ENCODE data around the gene PRKCZ.

The PRKCZ gene

DNA sequence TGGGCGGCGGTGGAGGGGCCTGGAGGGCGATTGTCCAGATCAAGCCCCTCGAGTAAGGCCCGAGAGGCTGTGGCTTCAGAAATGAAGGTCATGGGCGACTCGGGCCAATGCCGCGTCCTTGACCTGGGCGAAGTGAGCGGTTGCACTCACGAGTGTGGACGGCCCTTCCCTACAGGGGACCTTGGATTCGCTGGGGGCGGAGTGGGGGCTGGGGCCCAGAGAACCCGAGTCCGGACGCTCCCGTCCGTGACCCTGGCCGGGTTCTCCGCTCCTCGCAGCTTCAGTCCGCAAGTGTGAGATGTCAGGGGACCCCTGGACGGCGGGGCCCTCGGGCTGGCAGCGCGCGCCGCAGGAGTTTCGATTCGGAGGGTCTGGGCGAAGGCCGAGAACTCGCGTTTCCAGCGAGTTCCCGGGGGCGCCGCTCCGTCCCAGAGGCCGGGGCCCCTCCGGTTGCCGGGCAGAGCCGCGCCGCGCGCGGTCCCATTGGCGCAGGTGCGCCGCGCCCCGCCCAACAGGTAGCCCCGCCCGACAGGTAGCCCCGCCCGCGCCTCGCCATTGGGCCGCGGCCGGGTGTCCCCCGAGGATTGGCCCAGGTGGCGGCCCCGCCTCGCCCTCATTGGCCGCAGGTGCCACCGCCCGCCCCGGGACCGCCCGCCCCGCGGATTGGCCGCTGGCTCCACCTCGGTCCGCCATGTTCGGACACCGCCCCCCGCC lies at the start of gene PRKCZ:
Gene PRKCZ, plus strand, starts transcription at position 694 of the 714 bp plus-strand sequence. CDS start 220 bp downstream, outside the sequence.
- DNase-seq (ENCODE audit: low spot score) (peak; percentile 97), FAIRE-seq (no peak)

DNA sequence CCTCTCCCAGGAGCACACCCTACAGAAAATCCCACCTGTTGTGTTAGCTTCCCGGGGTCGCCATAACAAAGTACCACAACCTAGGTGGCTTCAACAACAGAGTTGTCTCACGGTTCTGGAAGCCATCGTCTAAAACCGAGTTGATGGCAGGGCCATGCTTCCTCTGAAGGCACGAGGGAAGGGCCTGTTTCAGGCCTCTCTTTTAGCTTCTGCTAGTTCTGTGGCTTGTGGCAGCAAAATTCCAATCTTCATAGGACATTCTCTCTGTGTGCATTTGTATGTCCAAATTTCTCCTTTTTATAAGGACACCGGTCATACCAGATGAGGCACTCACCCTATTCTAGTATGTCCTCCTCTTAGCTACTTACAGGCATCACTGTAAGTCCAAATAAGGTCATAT lies 49.8 kb upstream of the PRKCZ start:
- FAIRE-seq (no peak), DNase-seq (ENCODE audit: low spot score) (no peak)

DNA sequence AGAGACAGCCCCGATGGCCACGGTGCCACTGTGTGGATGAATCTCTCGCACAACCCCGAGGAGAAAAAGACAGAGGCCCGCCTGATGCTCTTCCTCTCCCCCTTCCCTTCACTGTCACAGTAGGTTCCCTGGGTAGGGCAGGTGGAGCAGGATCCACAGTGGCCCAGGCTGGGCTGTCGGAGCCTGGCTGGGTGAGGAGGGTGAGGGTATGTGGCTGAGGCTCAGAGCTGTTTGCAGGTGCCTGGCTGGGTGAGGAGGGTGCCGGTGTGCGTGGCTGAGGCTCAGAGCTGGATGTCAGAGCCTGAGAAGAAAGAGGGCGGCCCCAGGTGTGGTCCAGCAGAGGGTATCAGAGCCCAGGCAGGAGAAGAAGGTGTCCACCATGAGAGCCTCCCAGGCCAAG lies 49.4 kb upstream of the PRKCZ start:
- FAIRE-seq (no peak), DNase-seq (ENCODE audit: low spot score) (no peak)

DNA sequence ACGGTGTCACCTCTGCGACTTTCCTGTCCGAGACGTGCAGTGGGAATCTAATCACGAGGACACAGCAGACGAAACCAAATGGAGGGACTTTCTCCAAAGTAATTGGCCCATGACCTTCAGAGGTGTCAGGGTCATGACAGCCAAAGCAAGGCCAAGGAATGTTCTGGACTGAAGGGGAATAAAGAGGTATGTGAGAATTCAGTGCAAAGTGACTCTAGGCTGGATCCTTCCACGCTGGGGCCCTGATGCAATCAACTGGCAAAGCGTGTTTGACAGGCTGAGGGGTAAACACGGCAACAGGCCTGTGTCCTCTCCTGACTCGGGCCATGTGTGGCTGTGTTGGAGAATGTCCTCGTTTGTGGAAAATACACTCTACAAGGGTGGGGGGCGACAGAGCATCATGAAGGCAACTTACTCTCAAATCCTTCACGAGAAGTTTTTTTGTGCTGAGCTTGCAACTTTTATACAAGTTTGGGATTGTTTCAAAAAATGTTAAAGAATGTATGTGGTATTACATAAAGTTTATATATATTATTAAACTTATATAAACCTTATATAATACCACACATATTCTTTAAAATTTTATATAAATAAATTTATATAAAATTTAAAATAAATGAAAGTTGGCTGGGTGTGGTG lies 48.3 kb upstream of the PRKCZ start:
- DNase-seq (ENCODE audit: low spot score): no peak
- no peak for FAIRE-seq

DNA sequence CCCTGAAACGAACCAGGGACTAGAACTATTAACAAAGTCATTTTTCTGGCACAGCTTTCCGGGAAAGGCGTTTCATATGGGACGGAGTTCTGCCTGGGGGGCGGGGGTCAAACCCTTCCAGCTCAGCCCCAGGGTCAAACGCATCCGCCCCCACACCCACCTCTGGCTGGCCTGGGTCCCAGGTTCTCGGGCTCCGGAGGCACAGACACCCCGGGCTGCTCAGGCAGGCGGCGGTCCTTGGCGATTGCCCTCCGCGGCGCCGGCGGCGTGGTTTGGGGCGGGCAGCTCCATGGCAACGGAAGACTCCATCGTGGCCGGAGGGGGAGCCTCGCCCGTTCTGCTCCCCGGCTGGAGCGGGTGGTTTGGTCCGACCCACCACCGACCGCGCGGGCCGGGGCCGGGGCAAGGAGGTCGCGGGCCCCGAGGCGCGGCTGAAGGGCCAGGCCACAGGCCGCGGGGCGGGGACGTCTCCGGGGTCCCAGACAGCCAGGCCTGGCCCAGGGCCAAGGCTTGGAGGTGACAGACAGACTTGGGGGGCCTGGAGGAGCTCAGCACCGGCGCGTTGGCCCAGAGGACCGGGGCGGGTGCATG lies 46.6 kb upstream of the PRKCZ start, which contains the start of gene CFAP74:
Gene CFAP74, minus strand, starts transcription at position 246 of the 591 bp plus-strand sequence. CDS start 12,830 bp downstream, outside the sequence.
- DNase-seq (ENCODE audit: low spot score) (peak; percentile 88), FAIRE-seq (no peak)

DNA sequence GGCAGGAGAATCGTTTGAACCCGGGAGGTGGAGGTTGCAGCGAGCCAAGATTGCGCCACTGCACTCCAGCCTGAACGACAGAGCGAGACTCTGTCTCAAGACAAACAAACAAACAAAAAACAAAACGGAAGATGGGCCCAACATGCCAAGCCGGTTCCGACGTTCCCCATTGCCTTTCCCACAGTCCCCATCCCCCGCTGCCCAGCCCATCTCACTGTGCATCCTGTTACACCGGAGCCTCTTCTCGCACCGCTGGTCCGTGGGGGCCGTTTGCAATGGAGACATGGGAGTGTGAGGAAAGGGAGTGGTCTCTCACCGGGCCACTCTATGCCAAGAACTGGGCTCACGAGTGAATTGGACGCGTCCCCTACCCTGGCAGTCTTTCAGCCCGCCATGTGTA lies 45.4 kb upstream of the PRKCZ start:
- DNase-seq (ENCODE audit: low spot score) (no peak), FAIRE-seq (no peak)

DNA sequence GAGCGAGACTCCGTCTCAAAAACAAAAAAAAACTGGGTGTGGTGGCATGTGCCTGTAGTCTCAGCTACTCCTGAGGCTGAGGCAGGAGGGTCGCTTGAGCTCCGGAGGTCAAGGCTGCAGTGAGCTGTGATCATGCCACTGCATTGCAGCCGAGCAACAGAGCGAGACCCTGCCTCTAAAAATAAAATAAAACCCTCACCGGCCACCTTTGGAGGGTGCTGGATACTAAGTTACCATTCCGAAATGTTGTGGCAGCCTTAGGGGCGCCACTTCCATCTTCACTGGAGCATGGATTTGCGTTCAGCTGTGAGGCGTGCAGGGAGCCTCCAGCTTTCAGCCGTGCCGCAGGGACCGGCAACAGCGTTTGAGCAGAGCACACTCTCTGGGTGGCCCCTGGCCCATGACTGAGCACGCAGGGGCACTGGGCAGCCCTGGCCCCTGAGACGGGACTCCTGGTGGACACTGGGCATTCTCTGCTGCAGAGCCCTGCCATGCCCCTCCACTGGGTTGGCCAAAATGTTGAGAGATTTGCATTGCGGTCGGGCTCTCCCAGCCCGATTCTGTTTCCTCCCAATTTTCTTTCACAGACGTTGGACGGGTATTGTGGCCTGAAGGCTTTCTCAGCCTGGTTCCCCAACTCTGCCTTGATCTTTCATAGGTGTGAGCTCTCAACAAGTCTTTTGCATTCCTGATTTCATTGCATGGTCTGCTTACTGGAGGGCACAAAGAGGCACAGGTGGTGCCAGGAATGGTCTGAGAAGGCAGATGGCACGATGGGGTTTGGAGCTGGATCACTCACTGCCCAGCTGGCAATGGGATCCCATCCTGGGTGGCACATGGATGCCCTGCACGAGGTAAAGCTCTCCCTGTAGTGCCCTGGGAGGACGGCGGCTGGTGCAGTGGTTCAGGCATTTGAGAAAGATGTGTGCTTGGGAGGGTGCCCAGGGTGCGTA lies 40.8 kb upstream of the PRKCZ start:
- FAIRE-seq: no peak

DNA sequence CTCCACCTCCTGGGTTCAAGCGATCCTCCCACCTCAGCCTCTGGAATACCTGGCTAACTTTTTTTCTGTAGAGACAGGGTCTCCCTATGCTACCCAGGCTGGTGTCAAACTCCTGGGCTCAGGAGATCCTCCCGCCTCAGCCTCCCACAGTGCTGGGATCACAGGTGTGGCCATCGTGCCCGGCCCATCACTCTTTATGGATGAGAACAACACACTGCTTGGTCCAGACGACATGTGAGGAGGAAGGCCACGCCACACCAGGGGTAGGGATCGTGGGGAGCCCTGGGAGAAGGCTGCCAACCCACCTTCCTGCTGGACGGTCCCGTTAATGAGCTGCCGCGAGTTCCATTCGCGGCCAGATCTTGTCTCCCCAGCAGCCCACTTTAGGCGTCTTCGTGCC lies 36.0 kb upstream of the PRKCZ start:
- no peak for FAIRE-seq

More for the DNA sequence above, 40.8 kb upstream of the PRKCZ start:
- no peak for DNase-seq (ENCODE audit: low spot score)

DNA sequence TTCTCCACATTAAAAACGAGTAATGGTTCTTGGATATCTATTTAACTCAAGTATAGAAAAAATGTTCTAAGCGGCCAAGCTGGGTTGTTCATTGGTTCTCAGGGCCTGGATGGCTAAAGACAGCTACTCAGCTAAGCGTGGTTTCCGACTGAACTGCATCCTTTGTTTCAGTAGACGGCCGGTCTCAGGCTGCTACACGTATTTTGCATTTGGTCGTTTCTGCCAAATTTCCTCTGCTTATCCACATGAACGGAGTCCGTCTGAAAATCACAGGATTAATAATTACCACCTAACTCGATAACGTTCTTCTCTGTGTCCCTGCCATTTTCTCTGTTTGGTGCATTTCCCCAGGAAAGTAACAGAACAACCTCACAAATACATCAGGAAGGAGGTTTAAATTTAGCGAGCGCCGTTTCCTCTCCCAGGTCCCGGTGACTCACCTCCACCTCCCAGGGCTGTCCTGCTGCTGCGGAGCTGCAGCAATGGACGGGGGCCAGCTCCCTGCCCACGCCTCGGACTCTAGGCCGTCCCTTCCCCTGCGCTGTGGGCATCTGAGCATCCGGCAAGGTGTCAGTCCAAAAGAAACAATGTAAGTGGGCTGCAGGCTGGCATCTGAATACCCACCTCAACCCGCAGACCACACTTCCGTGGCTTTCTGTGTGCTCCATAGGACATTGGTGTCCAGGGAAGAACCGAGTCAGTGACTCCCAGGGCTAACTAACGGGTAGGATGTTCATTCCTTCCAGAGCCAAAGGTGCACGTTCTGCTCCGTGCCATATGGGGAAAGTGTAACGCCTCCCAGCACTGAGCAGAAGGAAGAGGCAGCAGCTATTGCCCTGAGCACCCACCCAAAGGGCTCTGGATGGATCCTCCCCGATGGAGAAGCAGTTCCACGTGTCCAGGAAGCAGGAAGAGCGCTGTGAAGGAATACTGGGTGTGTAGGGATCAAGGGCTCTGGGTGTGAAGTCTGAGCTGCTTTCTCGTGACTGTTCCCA lies 35.2 kb upstream of the PRKCZ start:
- FAIRE-seq (no peak), DNase-seq (ENCODE audit: low spot score) (peak; percentile 72)

More for the DNA sequence above, 36.0 kb upstream of the PRKCZ start:
- no peak for DNase-seq (ENCODE audit: low spot score)

DNA sequence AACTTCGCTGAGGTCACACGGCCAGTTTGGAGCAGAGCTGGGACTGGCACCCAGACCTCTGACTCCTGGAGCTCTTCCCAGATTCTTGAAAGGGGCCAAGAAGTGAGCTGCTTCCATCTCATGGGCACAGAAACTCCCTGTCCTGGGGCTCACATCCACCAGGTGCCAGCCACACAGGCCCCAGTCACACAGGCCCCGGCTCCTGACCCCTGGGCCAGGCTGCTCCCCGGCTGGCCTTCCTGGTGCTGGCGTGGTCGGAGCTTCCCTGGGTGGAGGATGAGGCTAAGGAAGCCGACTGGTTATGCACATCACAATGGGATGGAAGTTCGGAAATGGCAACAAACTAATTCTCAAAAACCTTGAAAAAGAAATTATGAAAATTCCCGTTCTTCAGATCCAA lies 34.1 kb upstream of the PRKCZ start:
- DNase-seq (ENCODE audit: low spot score) (no peak), FAIRE-seq (no peak)

DNA sequence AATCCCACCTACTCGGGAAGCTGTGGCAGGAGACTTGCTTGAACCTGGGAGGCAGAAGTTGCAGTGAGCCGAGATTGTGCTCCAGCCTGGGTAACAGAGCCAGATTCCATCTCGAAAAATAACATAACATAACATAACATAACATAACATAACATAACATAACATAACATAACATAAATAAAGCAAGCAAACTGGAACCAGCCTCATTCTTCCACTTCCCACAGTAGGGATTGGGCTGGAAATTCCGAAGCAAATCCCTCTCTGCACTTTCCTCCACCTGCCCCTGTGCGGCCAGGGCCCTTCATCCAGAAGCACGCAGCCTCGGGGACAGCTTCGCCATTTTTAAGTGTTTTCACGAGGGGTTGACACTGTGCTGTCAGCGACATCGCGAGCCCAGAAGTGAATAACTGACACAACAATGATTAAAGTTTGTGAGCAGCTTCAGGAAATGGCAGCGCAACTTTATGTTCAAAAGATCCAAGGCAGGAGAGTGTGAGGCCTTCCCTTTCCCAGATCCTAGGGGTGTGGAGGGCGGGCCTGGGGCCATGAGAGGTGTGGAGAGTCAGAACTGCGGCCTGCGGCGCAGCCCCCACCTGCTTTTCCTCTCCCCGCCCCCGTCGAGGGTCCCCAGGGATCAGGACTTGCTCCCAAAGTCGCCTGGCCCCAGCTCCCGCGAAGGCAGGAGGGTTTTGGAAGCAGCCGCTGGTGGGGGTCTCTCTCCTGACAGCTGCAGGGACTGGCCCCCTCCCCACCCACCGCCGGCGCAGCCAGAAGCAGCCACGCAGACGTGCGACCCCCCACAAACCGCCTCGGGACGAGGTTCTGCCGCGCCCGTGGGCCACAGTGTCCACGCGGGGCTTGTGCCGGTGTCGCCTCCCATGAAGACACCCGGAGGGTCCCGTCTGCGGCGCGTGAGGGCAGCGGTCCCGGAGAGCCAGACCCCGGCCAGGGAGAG lies 31.7 kb upstream of the PRKCZ start:
- no peak for DNase-seq (ENCODE audit: low spot score)
- no peak for FAIRE-seq

DNA sequence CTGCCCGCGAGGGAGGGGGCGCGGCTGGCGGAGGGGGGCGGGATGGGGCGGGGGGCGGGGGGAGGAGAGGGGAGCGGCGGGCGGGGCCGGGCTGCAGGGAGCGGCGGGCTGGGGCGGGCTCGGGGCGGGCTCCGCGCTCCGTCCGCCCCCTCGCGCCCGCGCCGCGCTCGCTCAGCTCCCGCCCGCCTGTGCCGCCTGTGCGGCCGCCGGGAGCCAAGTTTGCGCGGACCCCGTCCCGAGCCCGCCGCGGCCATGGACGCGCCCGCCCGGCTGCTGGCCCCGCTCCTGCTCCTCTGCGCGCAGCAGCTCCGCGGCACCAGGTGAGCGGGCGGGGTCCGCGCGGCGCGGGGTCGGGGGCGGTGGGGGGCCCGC lies 31.1 kb upstream of the PRKCZ start, which contains the start of gene GABRD:
Gene GABRD, plus strand, starts transcription at position 174 of the 372 bp plus-strand sequence. Its CDS starts 79 bp downstream, at position 253.
- FAIRE-seq (no peak), DNase-seq (ENCODE audit: low spot score) (peak; percentile 85)

DNA sequence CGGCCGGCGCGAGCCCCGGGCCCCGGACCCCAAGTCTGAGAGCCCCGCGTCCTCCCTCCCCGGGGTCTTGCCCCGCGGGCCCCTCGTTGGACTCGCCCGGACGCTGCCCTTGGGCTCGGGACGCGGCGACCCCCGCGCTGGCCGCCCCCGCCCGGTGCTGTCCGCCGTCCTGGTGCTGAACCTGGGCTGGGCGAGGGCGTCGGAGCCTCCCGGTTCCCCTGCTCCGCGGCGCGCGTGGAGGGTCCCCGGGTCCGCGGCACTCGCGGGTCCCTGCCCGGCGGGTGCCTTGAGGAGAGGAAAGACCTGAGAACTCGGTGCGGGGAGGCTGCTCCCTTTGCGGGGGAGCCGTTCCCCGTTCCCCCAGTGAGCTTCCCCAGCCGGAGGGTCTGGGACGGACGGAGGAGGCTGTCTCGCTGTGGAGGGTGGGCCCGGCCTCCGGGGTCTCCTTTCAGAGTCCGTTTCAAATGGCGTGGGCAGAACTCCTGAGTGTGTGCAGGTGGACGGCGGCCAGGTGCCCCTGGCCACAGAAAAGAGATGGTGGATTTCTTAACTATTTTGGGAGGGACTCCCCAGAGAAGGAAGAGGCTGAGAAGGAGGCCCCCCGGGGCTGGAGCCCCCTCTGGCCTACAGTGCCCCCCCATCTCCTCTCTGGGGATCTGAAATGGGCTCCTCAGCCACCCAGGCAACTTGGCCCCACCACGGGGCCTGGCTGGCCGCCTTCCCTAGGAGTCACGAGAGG lies 30.5 kb upstream of the PRKCZ start:
- FAIRE-seq (no peak), DNase-seq (ENCODE audit: low spot score) (peak; percentile 33)

DNA sequence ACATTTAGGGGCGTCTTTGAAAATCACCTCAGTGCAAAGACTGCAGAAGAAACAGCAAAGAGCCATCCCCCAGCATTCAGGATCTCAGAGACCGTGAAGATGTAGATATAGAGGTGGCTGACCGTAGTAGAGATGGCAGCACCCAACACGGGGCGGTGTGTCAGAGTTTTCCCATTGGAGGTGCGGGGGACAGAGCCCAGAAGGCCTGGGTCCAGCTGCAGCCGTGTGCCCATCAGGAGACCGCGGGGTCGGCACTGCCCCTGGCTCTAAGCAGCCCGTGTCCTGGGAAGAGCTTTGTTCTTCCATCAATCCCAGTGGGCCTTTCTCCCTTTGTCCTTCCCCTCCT lies 29.9 kb upstream of the PRKCZ start:
- DNase-seq (ENCODE audit: low spot score) (no peak), FAIRE-seq (no peak)

DNA sequence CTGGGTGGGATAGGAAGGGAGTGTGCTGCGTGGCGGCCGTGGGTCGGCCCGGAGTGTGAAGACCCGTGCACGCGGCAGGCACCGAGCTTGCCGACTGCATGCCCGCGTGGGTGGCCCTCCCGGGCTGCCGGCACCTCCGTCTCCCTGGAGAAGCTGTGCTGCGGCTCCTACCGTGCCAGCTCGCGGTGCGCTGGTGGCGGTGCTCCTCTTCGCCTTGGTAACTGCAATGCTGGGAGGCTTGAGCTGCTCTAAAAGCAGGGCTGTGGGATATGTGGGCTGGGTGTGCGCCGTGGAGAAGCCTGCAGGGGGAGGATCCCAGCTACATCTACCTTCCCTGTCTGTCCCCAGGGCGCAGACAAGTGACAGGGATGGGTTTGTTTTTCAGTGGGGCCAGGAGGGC lies 28.7 kb upstream of the PRKCZ start:
- no peak for FAIRE-seq
- no peak for DNase-seq (ENCODE audit: low spot score)

DNA sequence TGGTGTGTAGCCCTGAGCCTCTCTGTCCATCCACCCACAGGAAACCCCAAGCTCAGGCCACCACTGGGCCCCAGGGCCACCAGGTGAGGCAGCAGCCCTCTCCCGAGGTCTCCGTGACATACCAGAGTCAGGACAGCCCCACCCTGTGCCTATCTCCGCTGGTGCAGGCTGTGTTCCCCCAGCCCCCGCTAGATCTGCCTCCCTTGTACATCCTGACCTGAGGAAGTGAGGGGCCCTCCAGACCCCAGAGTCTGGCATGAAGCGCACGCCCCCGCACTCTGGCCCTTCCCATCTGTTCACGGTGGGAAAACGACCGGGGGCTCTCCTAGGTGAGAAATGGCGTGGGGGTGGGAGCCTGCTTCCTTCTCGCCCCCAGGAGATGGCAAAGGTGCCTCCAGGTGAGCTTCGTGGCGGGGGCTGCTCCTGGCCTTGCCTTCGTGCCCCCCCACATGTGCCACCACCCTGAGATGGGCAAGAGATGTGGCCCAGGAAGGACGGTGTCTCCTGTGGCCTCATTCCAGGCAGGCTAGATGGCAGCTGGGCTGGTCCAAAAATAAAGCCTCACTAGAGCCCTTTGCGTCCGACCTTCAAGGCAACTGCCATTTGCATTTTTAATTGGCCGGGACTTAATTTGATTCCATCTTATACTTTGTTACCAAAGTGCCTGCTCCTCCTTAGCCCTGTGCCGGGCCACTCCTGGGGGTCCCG lies 28.0 kb upstream of the PRKCZ start:
- DNase-seq (ENCODE audit: low spot score) (no peak), FAIRE-seq (no peak)

DNA sequence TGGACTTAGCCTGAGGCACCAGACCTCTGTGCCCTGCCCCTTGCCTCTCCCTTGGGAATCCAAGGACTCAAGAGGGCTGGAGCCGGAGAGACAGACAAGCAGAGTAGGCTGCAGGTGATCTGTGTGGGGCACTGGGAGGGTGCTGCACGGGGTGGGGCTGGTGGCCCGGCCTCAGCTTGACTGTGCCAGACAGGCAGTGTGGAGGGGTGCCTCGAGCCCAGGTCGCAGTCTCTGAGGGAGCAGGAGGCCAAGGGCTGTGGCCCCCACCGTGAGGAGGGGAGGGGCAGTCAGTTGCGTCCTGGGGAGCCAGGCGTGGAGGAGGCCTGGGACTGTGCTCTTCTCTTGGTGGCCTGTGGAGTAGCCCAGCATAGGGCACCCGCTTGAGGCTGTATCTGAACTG lies 27.0 kb upstream of the PRKCZ start:
- FAIRE-seq (no peak), DNase-seq (ENCODE audit: low spot score) (no peak)

DNA sequence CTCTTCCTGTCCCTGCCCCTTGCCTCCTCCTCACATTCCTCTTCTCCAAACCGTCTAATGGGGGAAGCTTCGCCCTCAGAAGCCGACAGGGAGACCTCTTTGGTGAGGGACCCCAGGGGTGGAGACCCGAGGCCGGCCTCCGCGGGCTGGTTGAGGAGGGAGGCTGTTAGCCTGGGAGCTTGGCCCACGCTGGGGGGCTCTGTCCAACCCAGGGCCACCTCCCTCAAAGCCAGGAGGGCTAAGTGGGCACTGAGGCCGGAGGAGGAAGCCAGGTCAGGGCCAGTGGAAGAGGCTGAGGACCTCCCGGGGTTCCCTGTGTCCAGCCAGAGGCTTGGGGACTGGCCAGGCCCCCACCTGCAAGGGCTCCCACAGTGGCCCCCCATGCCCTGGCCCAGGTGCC lies 25.8 kb upstream of the PRKCZ start:
- DNase-seq (ENCODE audit: low spot score) (no peak), FAIRE-seq (no peak)

Data from urothelium cell line (cell line).